ENCODE data around the gene IFT81. TPM values are rescaled to one million over a fixed set of nuclear protein-coding genes. Genes with fewer than 3 reads are reported as not detected.
A peak's percentile ranks its signal among the peaks of the same experiment; 100 is the strongest.

The IFT81 gene
- total RNA-seq, 2 donors from 2014 or later, result 20.2 to 29.6 TPM

DNA sequence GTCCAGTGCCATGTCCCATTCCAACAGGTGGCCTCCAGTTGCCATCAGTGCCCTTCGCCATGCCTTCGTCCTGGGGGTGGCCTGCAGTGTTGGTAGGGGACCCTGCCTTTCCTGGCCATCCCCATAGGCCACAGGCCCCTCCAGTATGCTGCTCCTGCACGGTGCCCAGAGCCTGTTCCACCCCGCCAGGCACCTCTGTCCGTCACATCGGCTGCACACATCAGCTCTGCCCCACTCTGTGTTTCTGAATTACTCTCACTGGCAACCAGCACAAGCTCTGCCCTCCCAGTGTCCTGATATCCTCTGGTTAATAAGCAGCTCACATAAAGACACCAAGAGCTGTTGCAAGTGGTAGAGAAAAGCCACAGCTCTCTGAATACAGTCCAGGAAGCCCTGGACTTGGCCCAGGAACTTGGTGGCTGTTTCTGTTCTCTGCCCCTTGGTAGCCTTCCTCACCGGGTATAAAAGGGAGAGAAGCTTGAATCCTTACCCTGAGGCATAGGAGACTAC is 125.6 kb downstream of the IFT81 start:
- H3K27me3 ChIP-seq (ENCODE audit: control insufficient read depth, insufficient read depth, low read length, poor library complexity, severe bottlenecking), result no peaks in the 10 kb centered on the region
- peak; percentile 46 for DNase-seq
- TF ChIP-seq, protein P1, sequence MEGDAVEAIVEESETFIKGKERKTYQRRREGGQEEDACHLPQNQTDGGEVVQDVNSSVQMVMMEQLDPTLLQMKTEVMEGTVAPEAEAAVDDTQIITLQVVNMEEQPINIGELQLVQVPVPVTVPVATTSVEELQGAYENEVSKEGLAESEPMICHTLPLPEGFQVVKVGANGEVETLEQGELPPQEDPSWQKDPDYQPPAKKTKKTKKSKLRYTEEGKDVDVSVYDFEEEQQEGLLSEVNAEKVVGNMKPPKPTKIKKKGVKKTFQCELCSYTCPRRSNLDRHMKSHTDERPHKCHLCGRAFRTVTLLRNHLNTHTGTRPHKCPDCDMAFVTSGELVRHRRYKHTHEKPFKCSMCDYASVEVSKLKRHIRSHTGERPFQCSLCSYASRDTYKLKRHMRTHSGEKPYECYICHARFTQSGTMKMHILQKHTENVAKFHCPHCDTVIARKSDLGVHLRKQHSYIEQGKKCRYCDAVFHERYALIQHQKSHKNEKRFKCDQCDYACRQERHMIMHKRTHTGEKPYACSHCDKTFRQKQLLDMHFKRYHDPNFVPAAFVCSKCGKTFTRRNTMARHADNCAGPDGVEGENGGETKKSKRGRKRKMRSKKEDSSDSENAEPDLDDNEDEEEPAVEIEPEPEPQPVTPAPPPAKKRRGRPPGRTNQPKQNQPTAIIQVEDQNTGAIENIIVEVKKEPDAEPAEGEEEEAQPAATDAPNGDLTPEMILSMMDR (conservative IDR thresholded peaks at IDR 0.05), result no peak
- peaks cover 3% of the 10 kb centered on the region for H3K9me3 Mint-ChIP-seq
- H3K36me3 Mint-ChIP-seq (ENCODE audit: low read depth), result peaks cover 2% of the 10 kb centered on the region
- peaks cover 11% of the 10 kb centered on the region for H3K36me3 ChIP-seq (ENCODE audit: control insufficient read depth, insufficient read depth, low read length)
- peaks cover 9% of the 10 kb centered on the region for H3K9me3 ChIP-seq (ENCODE audit: control insufficient read depth, low read length)
- no peak overlapping the region for H3K4me3 ChIP-seq (ENCODE audit: low read length)
- 80 to 94% methylated on average over 1 to 7 of the region's 7 CpGs for WGBS, 2 experiments (ENCODE audit: insufficient coverage in 1 of 2, insufficient read length in 1 of 2)
- H3K4me3 Mint-ChIP-seq, result no peak overlapping the region
- peak overlapping the region; percentile 13 for H3K27ac Mint-ChIP-seq
- no peak overlapping the region for H3K27ac ChIP-seq (ENCODE audit: low read depth, low read length)
- H3K4me1 ChIP-seq (ENCODE audit: control insufficient read depth, insufficient read depth, low read length), result peaks cover 24% of the 10 kb centered on the region
- H3K9ac ChIP-seq (ENCODE audit: extremely low read depth, low read length, poor library complexity, severe bottlenecking), result no peak overlapping the region
- H3K27me3 Mint-ChIP-seq (ENCODE audit: insufficient read depth), result no peaks in the 10 kb centered on the region
- H3K4me1 Mint-ChIP-seq, result peaks cover 56% of the 10 kb centered on the region

DNA sequence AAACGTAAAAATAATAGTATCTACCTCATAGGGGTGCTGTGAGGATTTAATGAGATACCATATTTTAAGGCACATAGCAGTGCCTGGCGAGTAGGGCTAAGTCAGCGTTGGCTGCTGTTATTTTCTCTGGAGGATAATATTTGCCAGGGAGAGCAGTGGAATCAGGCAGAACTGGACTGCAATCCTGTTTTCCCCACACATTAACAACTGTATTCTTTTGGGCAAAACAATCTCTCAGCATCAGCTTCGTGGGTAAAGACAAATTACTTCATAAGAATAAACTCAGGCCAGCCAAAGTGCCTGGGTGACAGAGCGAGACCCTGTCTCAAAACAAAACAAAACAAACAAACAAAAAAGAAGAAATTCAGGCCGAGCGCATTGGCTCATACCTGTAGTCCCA is 127.2 kb downstream of the IFT81 start:
- Histone ChIP-seq H3K9ac (ENCODE audit: extremely low read depth, low read length, poor library complexity, severe bottlenecking) (no peak overlapping the region), H3K27me3 (ENCODE audit: control insufficient read depth, insufficient read depth, low read length, poor library complexity, severe bottlenecking) (no peaks in the 10 kb centered on the region), H3K9me3 (ENCODE audit: control insufficient read depth, low read length) (no peaks in the 10 kb centered on the region), H3K4me3 (ENCODE audit: low read length) (no peak overlapping the region), H3K36me3 (ENCODE audit: control insufficient read depth, insufficient read depth, low read length) (no peaks in the 10 kb centered on the region), H3K4me1 (ENCODE audit: control insufficient read depth, insufficient read depth, low read length) (peaks cover 23% of the 10 kb centered on the region), H3K27ac (ENCODE audit: low read depth, low read length) (no peak overlapping the region)
- TF ChIP-seq, protein P1 (conservative IDR thresholded peaks at IDR 0.05), result no peak
- DNase-seq, result peak; percentile 38
- peaks cover 47% of the 10 kb centered on the region for H3K4me1 Mint-ChIP-seq
- WGBS, 2 experiments (ENCODE audit: insufficient coverage in 1 of 2, insufficient read length in 1 of 2), result 85 to 95% methylated on average over 5 to 7 of the region's 7 CpGs
- no peak overlapping the region for H3K27ac Mint-ChIP-seq
- H3K36me3 Mint-ChIP-seq (ENCODE audit: low read depth), result no peaks in the 10 kb centered on the region
- H3K27me3 Mint-ChIP-seq (ENCODE audit: insufficient read depth), result no peaks in the 10 kb centered on the region
- no peak overlapping the region for H3K4me3 Mint-ChIP-seq
- peaks cover 2% of the 10 kb centered on the region for H3K9me3 Mint-ChIP-seq

DNA sequence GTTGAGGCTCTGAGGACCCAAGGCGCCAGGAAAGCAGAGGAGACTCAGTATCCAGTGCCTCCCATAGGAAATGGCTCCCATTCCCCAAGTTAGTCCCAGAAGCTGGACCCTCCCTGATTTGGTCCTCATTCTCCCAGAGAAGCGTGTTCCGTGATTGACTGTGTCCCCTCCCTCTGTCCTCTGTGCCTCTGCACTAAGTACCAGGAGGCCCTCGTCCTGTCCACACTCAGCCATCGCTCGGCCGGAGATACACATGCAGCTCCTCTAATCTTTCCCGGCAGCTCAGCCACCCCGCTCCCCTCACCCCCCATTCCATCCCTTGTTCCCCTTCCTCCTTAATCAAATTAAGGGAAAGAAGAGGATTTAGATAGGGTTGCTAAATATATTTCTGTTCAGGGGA is 128.6 kb downstream of the IFT81 start:
- Mint-ChIP-seq H3K4me1 (peaks cover 39% of the 10 kb centered on the region), H3K4me3 (no peak overlapping the region), H3K27ac (peak overlapping the region; percentile 30), H3K36me3 (ENCODE audit: low read depth) (no peaks in the 10 kb centered on the region), H3K9me3 (peaks cover 2% of the 10 kb centered on the region), H3K27me3 (ENCODE audit: insufficient read depth) (no peaks in the 10 kb centered on the region)
- H3K9ac ChIP-seq (ENCODE audit: extremely low read depth, low read length, poor library complexity, severe bottlenecking), result no peak overlapping the region
- no peak overlapping the region for H3K4me3 ChIP-seq (ENCODE audit: low read length)
- TF ChIP-seq, protein P1 (conservative IDR thresholded peaks at IDR 0.05), result no peak
- peak; percentile 65 for DNase-seq
- no peaks in the 10 kb centered on the region for H3K36me3 ChIP-seq (ENCODE audit: control insufficient read depth, insufficient read depth, low read length)
- peaks cover 19% of the 10 kb centered on the region for H3K4me1 ChIP-seq (ENCODE audit: control insufficient read depth, insufficient read depth, low read length)
- H3K27me3 ChIP-seq (ENCODE audit: control insufficient read depth, insufficient read depth, low read length, poor library complexity, severe bottlenecking), result no peaks in the 10 kb centered on the region
- H3K9me3 ChIP-seq (ENCODE audit: control insufficient read depth, low read length), result no peaks in the 10 kb centered on the region
- H3K27ac ChIP-seq (ENCODE audit: low read depth, low read length), result no peak overlapping the region
- WGBS, 2 experiments (ENCODE audit: insufficient coverage in 1 of 2, insufficient read length in 1 of 2), result 83% methylated on average over 1 to 8 of the region's 9 CpGs

Data from endodermal cell (in vitro differentiated cells).